Stomach (tissue), 9 donors: Measurements from ENCODE around the gene CDHR5. TPM values are rescaled to one million over a fixed set of nuclear protein-coding genes. Genes with fewer than 3 reads are reported as not detected.
A peak's percentile ranks its signal among the peaks of the same experiment; 100 is the strongest.

Experiments used
- DNase-seq, 2 donors: peaks; one replicate each; pipeline versions ENCODE4 v3.0.0 to v3.0.0-alpha.2; 2013 to 2019
- H3K27ac ChIP-seq, 5 donors: fragments of 200-600 bp in 4 of 5; sonication (generic) in 4 of 5; one replicate each; pipeline ENCODE4 v1.5.1; 2013 to 2019; ENCODE audit warnings: mild to moderate bottlenecking in 1 of 5, moderate library complexity in 1 of 5
- H3K27me3 ChIP-seq, 3 donors: fragments of 200-600 bp; sonication (generic); one replicate each; pipeline ENCODE4 v1.5.1; 2017 to 2019; ENCODE audit warnings: mixed run types in 1 of 3
- H3K36me3 ChIP-seq, 4 donors: fragments of 200-600 bp; sonication (generic); 1 replicate in 3 of 4; 2 replicates in 1 of 4; pipeline ENCODE4 v1.5.1; 2016 to 2019
- H3K4me1 ChIP-seq, 4 donors: fragments of 200-600 bp; sonication (generic); one replicate each; pipeline ENCODE4 v1.5.1; 2016 to 2019
- H3K4me3 ChIP-seq, 4 donors: fragments of 200-600 bp; sonication (generic) in 3 of 4; one replicate each; pipeline ENCODE4 v1.5.1; 2016 to 2019; ENCODE audit warnings: mild to moderate bottlenecking in 1 of 4
- H3K9me3 ChIP-seq, 4 donors: fragments of 200-600 bp; sonication (generic); one replicate each; pipeline ENCODE4 v1.5.1; 2016 to 2019
- CTCF ChIP-seq, 7 experiments: fragments of 450-650 bp in 4 of 7; fragments of 200-600 bp in 3 of 7; sonication (generic) in 3 of 7; IDR thresholded peaks; one replicate each; pipeline ENCODE4 v1.5.1; 2016 to 2019; ENCODE audit warnings: antibody characterized with exemption in 7 of 7, control low read depth in 2 of 7, mild to moderate bottlenecking in 1 of 7
- EP300 ChIP-seq: sonication (generic); formaldehyde crosslinking; IDR thresholded peaks from one replicate; pipeline ENCODE4 v1.6.1; 2017; ENCODE audit warnings: antibody characterized with exemption
- POLR2A ChIP-seq, 4 donors: fragments of 450-650 bp; IDR thresholded peaks; one replicate each; pipeline ENCODE4 v1.6.1; 2016; ENCODE audit warnings: antibody characterized with exemption in 4 of 4, control low read depth in 2 of 4, mild to moderate bottlenecking in 1 of 4, moderate library complexity in 1 of 4
- POLR2AphosphoS5 ChIP-seq, 3 donors: sonication (generic); formaldehyde crosslinking; IDR thresholded peaks; one replicate each; pipeline ENCODE4 v1.6.1; 2016; ENCODE audit warnings: antibody characterized with exemption in 3 of 3
- WGBS, 5 donors: extraction: QIAGEN DNeasy Blood & Tissue Kit in 3 of 5; methylation state at CpG; one replicate each; pipeline versions ENCODE4 v1.1.5 to v1.1.7; 2013 to 2018; 5-methylcytosine and 5-hydroxymethylcytosine counted together
- intact Hi-C: fragments of 100-400 bp; cut with DNase I; formaldehyde crosslinking; loops from one replicate; pipeline ENCODE4 v1.15.1; 2023; ENCODE audit warnings: low total_unique reads
- polyA plus RNA-seq, 3 donors: library from polyadenylated mRNA; stranded (reverse); fragments of 200-250 nt; gene quantifications; one replicate each; pipeline ENCODE4 v1.2.3, GENCODE V29; 2013
- total RNA-seq, 5 donors: library from RNA; depleted of rRNA; stranded (reverse); fragments of >200 nt; gene quantifications; one replicate each; pipeline versions ENCODE4 v1.1.0 to v1.2.3, GENCODE V29; 2014 to 2016
- donor health status: healthy with polysubstance abuse.
- donor health status: Bipolar disorder and iron deficiency.
- donor health status: healthy.

The CDHR5 gene
- total and polyA plus RNA-seq, 8 donors: 0.38 to 92.1 (median 2.8) TPM

DNA sequence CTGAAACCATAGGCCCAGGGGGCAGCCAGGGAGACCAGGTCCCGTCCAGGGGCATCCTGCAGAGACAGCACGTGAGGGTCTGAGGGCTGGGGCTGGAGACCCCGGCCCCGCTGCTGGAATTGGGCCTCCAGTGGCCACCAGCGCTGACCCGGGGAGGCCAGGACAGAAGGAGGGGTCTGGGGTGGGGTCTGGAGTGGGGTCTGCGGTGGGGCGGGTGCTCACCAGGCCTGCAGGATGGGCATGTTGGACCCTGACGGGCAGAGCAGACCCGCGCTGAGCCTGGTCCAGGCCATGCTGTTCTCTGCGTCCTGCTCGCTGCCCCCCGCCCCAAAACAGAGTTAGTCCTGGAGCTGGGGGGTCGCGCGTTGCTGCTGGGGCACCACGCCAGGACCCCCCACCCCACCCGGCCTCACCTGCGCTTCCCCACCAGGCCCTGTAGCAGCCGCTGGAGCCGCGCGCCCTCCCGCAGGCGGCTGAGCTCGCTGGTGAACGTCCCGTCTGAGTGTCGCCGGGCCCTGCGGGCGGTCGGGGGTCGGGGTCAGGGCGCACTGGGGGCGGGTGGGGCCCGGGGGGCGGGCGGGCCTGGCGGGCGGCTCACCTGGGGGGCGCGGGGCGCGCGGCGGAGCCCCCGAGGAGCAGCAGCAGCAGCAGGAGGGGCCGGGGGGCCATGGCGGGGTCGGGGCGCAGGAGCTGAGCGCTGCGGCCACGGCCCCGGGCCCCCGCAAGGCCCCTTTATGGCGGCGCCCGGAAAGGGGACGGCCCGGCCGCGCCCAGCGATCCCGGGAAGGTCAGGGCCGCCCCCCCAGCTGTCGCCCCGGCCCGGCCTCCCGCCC lies 1.9 kb upstream of the CDHR5 start, which contains the start of gene SCT:
Gene SCT (minus strand): TSS at position 707 of the 833 bp plus-strand sequence. CDS start 38 bp downstream, at position 669.
- DNase-seq: peak in 1 of 2 donors; percentile 48
- no peaks in the 10 kb centered on the region for H3K9me3 ChIP-seq
- H3K36me3 ChIP-seq: peaks cover 0 to 18% (median 3%) of the 10 kb centered on the region in 4 donors
- no peak within 1 kb of the TSS for H3K4me3 ChIP-seq
- no peak for TF ChIP-seq EP300
- TF ChIP-seq POLR2A (IDR thresholded peaks at IDR 0.05): no peak
- TF ChIP-seq POLR2AphosphoS5 (IDR thresholded peaks at IDR 0.05): no peak
- no peak for TF ChIP-seq CTCF (IDR thresholded peaks at IDR 0.05)
- H3K4me1 ChIP-seq: peaks cover 27 to 47% (median 35%) of the 10 kb centered on the region in 4 donors
- H3K27me3 ChIP-seq: peaks cover 0 to 45% (median 29%) of the 10 kb centered on the region in 3 donors
- H3K27ac ChIP-seq: peak within 1 kb of the TSS in 1 of 5 donors; percentile 70
- 11 to 59% (median 13%) methylated on average over 8 to 63 of the region's 72 CpGs for WGBS, 5 donors
- intact Hi-C loops: no loop called here

DNA sequence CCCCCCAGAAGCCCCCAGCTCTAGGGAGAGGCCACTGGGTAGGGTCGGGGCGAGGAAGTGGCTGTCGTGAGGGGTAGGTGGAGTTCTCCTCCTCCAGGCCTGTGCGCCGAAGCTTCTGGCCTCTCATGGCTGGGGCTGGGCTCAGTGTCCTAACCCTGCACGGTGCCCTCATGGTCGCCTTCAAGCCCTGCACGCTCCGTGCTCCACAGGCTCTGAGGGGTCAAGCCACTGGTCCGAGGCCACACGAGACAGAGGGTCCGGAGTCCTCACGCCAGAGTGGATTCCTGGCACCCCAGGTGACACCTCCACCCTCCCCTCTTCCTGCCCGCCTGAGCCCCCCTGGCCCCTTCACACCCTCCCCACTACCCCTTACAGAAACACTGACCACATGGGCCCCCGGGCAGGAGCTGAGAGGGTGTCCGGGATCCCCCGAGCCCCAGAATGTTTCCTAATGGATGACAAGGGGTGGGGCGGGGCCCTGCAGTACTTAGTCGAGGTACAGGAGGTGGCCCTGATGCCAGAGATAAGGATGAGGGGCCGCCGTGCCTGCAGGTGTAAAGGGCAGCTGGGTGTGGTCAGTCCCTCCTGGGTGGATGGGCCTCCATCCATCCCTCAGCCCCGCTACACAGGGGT lies 997 bp upstream of the CDHR5 start:
- TF ChIP-seq POLR2AphosphoS5 (IDR thresholded peaks at IDR 0.05) (no peak), CTCF (IDR thresholded peaks at IDR 0.05) (no peak), EP300 (no peak), POLR2A (IDR thresholded peaks at IDR 0.05) (no peak)
- Histone ChIP-seq H3K4me3 (no peak overlapping the region), H3K9me3 (no peaks in the 10 kb centered on the region), H3K27me3 (peaks cover 0 to 45% (median 29%) of the 10 kb centered on the region in 3 donors), H3K27ac (no peak overlapping the region), H3K4me1 (peaks cover 27 to 53% (median 35%) of the 10 kb centered on the region in 4 donors), H3K36me3 (peaks cover 0 to 25% (median 3%) of the 10 kb centered on the region in 4 donors)
- intact Hi-C loops: no loop called here
- DNase-seq: peak in 1 of 2 donors; percentile 63
- WGBS, 5 donors: 41 to 80% (median 51%) methylated on average over 19 to 22 of the region's 22 CpGs

- Histone ChIP-seq H3K36me3 (peaks cover 0 to 32% (median 6%) of the 10 kb centered on the region in 4 donors), H3K27me3 (peaks cover 0 to 45% (median 29%) of the 10 kb centered on the region in 3 donors), H3K4me1 (peaks cover 27 to 50% (median 33%) of the 10 kb centered on the region in 4 donors), H3K27ac (no peak overlapping the region), H3K4me3 (peak overlapping the region in 2 of 4 donors; percentile 5 to 10), H3K9me3 (no peaks in the 10 kb centered on the region)
- 31 to 67% (median 52%) methylated on average over 22 to 25 of the region's 25 CpGs for WGBS, 5 donors
- TF ChIP-seq POLR2AphosphoS5 (IDR thresholded peaks at IDR 0.05): no peak
- TF ChIP-seq POLR2A (IDR thresholded peaks at IDR 0.05): no peak
- no peak for TF ChIP-seq CTCF (IDR thresholded peaks at IDR 0.05)
- no peak for TF ChIP-seq EP300
- intact Hi-C loops: no loop called here
- DNase-seq: peak; percentile 73 to 91
Observed at GRCh38 chr11:623999-624704, 603 bp downstream of the CDHR5 start.
